HG02884 (cell line): ENCODE measurements around the gene LEMD2.

Experiments
- ATAC-seq: cut with Tn5 transposase; IDR thresholded peaks from one replicate; pipeline ENCODE4 v1.9.1; 2021; ENCODE audit warnings: mild to moderate bottlenecking, moderate library complexity; ENCODE audit not compliant: unreplicated experiment

LEMD2 gene

GRCh38 chr6:33777398-33778388 is 11.2 kb downstream of the LEMD2 start:
- ATAC-seq: no peak

- ATAC-seq: no peak
Measured at GRCh38 chr6:33776764-33777163, 12.2 kb downstream of the LEMD2 start.

DNA sequence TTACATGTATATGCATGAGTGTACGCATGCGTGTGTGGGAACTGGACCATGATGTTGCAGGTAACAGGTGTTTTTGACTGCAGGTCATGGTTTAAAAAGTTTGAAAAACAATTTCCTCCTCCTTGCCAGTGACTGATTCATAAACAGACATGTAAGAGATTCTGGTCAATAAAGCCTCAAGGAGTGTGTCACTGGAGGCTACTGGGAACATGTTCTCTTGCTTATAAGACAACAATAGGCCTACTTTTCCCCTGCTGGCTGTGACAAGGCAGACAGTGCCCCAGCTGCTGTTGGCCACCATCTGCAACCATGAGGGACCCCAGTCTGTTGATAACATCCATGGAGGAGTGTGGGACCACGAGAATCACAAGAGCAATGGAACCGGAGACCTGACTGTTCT is 12.7 kb downstream of the LEMD2 start:
- no peak for ATAC-seq

DNA sequence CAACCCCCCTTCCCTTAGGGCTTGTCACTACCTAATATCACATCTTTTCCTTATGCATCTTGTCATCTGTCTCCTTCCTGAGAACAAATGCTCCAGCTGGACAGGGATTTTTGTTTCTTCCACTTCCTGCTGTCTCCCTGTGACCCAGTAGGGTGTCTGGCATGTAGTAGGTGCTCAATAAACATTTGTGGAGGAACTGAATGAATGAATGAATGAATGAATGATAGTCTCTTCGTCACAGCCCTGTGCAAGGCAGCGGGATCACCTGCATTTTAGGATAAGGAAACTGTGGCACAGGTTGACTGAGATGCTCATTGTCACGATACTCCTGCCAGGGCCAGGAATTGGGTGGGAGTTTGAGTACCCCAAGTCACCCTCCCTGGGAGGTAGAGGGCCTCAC is 14.2 kb downstream of the LEMD2 start:
- ATAC-seq: no peak

GRCh38 chr6:33772902-33773472 is 15.9 kb downstream of the LEMD2 start:
- no peak for ATAC-seq

GRCh38 chr6:33772082-33772830 is 16.7 kb downstream of the LEMD2 start:
- no peak for ATAC-seq

- no peak for ATAC-seq
Measured at GRCh38 chr6:33771146-33772081, 17.5 kb downstream of the LEMD2 start.

- ATAC-seq: no peak
Measured at GRCh38 chr6:33770833-33771145, 18.1 kb downstream of the LEMD2 start.

DNA sequence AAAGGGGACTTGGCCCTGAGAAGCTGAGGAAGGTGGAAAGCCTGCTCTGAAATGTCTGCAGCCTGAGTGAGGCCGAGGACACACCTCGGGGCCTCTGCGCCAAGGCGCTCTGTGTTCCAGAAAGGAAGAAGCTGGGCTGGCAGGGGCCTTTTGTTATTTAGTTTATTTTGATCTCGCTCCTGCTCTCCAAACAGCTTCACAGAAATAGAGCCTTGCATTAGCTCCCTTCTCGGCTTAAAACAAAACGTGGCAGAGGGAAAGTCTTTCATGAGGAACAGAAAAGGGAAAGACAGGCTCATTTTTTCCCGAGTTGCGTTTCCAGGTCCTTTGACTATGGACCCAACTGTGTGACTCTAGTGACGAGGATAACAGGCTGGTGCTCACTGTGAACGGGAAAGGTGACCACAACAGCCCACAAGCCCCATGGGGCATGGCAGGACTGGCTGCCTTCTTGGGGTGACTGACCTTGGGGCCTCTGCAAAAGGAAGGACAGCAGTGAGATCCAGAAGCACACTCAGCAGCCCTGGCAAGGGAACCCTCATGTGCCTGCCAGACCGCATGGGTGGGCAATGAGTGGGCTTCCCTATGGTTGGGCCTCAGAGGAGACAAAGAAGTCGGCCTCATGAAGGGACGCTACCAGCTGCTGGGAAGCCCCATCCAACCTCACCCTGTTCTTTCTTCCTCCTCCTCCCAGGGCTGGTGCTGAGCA is 18.7 kb downstream of the LEMD2 start:
- ATAC-seq: no peak

DNA sequence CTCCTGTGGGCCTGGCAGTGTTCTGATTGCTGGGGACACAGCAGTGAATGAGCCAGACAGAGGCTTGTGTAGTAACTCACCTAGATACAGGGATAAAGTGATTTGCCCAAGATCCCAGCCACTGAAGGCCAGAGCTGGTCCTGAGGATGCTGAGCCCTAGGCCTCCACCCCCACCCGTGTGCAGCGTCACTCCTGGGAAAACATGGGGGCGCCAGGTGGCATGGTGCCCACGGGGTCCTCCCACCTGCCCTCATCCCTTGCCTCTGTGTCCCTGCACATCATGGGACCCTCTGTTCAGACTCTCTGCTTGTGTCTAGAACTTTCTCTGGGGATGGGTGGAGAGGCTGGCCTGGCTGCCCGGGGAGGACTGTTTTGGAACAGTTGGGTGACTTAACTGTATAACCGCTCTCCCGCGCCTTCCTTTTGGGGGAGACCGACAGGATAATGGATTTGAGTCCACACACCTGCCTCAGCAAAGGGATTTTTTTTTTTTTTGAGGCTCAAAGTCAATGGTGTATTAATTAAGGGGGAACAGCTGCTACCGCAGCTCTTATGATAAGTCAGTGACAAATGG is 19.6 kb downstream of the LEMD2 start:
- no peak for ATAC-seq

- no peak for ATAC-seq
Measured at GRCh38 chr6:33768644-33769120, 20.2 kb downstream of the LEMD2 start.

DNA sequence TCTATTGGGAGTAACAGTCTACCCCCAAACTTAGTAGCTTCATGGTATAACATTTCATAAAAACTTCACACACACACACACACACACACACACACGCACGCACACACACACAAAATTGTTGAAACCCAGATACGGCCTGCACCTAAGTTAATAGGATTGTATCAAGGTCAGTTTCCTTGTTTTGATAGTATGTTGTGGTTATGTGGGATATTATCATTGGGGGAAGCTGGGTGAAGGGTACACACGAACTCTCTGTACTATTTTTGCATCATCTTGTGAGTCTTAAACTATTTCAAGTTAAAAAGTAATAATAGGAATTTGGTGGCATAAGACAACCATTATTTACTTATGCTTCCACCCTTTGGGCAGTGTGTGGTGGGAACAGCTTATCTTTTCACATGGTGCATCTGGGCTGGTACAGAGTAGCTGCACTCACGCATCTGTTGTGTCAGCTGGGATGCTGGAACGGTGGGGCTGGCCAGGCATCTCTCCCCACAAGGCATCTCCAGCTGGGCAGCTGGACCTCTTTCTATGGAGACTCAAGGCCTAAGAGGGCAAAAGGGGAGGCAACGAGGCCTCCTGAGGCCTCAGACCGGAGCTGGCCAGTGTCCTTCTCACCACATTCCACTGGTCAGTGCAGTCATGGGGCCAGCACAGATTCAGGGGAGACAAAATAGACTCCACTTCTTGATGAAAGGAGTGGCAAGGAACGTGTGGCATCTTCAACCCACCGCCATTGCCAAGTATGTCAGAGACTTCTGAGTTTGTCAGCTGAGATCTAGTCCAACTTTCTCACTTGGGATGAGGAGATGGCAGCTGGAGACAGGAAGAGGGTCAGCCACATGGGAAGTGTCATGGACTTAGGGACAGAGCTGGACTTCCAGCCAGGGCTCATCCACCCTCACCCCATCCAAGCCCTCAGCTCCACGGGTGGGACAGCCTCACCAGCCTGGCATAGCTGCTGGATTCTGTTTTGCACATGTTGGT is 21.7 kb downstream of the LEMD2 start:
- no peak for ATAC-seq

- no peak for ATAC-seq
Measured at GRCh38 chr6:33765368-33765767, 23.6 kb downstream of the LEMD2 start.

DNA sequence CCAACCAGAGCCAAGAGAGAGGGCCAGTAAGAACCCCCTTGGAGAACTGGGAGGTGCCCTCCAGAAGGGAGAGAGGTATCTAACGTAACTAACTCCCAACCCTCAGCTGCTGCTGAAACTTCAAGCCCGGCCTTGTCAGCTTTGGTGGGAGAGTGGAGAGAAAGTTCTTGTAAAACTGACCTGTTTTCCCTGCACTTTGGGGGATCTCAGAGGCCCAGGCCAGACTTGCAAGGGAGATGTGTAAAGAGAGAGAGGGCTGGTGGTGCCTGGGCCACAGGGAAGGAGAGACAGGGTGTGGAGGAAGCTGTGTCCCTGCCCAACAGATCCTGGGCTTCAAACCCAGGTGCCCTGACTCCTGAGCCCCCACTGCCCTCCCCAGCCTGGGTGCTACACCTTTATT is 24.9 kb downstream of the LEMD2 start:
- ATAC-seq: no peak

DNA sequence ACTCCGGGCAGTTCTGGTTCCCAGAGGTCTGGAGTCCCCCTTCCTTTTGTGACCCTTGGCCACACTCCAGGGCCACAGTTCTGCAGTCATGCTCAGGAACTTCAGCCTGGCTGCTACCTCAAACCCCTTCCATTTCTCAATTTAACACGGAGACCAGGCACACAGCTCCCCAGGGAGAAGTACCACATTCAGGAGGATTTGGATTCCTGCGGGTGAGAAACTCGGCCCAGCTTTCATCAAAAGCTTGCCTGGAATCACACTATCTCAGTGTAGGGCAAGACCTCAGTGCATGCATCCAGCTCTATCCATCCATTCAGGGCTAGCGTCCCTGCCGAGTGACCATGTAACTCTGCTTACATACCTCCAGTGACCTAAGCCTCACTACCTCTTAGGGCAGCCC is 25.4 kb downstream of the LEMD2 start:
- ATAC-seq: no peak

DNA sequence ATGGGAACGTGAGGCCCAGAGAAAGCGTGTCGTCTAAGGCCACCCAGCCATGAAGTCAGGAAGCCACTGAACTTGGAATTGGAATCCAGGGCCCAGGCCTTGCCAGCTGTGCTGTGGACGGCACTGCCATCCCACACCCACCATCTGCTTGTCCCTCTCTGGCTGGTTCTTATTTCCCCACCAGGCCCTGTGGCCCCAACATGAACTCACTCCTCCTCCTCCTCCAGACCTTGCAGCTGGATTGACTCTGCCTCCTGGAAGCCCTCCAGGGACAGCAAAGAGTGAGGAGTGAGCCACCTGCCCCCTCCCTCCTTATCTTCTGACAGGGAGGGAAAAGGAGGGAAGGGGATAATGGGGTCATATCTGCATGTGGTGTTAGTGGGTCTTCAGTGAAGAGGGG is 26.2 kb downstream of the LEMD2 start:
- no peak for ATAC-seq

DNA sequence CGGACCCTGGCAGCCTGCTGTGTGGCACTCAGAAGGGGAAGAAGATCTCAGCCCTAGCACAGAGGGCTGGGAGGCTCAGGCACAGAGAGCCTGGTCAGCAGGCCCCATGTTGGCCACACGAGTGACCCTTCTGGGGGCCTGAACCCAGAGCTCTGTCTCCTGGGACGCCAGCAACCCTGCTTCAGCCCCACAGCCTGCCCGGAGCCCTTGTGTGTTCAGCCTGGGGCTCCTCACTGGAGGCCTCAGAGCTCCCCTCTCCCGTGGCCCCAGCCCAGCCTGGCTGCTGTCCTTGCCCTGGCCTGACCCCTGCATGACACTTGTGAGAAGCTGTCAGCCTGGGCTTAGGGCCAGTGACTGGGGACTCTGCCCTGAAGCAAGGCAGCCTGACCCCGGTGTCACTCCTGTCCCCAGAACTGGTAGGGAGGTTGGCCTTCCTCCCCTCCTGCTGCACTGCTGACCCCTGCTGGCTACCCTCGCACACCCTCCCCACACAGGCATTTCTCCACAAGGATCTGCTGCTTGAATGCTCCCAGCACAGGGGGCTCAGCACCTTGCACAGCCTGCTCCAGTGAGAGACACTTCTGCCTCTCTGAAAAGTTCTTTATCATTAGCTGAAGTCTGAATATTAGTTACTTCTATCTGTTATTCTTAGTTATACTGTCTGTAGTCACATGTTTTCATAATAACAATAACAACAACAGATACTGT is 26.9 kb downstream of the LEMD2 start:
- no peak for ATAC-seq

DNA sequence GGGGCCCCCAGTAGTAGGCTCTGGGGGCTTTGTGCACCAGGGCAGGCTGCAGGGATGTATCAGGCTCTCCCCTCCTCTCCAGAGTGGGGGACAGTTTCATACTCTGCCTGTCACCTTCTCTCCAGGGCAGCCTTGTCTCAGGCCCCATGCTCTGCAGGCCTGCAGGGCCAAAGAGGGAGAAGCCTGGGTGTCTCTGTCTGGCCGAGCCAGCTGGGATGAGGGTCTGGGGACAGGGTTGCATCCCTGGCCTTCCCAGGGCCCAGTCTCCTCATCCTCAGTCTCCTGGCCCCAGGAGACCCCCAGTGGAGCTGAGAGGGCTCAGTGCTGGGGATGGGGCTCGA is 27.4 kb downstream of the LEMD2 start:
- no peak for ATAC-seq
